GM19239 (cell line): ENCODE results near the gene TMEM150A.
A peak's percentile ranks its signal among the peaks of the same experiment; 100 is the strongest.
"Not testable (repeated sequence)": the region's sequence is repeated elsewhere in the genome, so short reads cannot be mapped to it uniquely, and the experiment has no call there.

Experiments
- DNase-seq: peaks from one replicate; pipeline ENCODE4 v3.0.0; 2011; ENCODE audit warnings: low spot score; ENCODE audit not compliant: insufficient read length
- FAIRE-seq: peaks from 2 replicates; lab custom pipeline; 2011; peaks lifted over from hg19 to GRCh38; lab: Jason Lieb, UNC

TMEM150A gene, protein sequence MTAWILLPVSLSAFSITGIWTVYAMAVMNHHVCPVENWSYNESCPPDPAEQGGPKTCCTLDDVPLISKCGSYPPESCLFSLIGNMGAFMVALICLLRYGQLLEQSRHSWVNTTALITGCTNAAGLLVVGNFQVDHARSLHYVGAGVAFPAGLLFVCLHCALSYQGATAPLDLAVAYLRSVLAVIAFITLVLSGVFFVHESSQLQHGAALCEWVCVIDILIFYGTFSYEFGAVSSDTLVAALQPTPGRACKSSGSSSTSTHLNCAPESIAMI

DNA sequence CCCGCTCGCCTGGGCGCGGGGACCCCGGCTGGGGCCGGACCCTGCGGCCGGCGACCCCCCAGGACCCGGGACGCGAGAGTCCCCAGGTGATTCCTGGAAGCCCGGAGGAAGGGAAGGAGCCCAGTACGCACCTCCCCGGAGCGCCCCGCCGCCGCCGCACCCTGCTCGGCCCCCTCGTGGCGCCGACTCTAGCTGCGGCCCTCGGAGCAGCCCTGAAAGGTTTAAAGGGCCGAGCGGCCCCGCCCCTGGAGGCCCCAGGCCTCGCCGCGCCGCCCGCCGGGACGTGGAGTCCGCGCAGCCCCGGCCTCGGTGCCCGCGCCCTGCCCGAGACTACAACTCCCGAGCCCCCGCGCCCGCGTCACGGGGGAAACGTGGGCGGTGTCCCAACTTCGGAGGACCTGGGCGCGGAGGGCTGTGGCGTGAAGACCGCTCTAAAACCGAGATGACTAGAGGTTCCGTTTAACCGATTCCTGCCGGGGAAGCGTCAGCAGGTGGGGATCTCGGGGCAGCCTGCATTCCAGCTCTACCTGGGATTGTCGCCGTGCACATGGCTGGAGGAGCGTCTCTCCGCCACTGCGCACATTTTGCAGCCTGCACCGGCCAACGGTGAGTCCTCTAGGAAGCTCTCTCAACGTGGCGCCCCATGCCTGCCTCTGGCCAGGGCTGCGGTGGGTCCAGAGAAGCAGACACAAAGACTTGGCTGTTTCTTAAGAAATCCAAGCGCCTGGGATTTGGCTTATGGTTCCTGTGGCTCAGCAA, at the start of gene TMEM150A:
TMEM150A (minus strand) TSS at position 223 of the 759 bp plus-strand sequence. CDS start 750 bp downstream, outside the sequence.
- DNase-seq = peak; percentile 86
- peak; percentile 87 for FAIRE-seq

- FAIRE-seq (no peak), DNase-seq (no peak)
Observed at GRCh38 chr2:85652056-85652455, 49.6 kb upstream of the TMEM150A start.

DNA sequence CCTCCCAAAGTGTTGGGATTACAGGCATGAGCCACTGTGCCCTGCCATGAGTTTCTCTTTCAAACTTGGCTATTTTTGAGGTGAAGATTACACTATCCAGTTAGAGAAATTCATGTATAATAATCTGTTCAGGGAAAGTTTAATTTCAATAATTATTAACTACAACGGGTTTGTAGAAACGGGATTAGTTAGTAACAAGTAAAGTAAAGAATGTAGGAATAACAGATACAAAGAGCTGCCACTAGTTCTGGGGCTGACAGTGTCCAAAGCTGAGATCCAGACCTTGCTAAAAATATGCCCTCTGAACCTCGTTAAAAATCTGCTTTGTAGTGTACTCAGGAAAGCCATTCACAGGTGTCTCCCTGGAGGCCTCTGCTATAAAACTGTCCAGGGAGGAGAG, 48.6 kb upstream of the TMEM150A start:
- no peak for DNase-seq
- no peak for FAIRE-seq

DNA sequence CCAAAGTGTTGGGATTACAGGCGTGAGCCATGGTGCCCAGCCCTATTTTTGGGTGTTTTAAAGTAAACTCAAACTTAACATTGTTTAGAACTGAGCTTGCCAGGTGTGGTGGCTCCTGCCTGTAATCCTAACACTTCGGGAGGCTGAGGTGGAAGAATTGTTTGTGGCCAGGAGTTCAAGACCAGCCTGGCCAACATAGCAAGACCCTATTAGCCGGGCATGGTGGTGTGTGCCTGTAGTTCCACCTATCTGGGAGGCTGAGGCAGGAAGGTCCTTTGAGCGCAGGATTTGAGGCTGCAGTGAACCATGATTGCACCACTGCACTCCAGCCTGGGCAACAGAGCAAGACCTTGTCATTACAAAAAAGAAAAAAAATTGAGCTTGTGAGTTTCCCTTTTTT, 48.0 kb upstream of the TMEM150A start:
- no peak for FAIRE-seq
- DNase-seq = no peak

DNA sequence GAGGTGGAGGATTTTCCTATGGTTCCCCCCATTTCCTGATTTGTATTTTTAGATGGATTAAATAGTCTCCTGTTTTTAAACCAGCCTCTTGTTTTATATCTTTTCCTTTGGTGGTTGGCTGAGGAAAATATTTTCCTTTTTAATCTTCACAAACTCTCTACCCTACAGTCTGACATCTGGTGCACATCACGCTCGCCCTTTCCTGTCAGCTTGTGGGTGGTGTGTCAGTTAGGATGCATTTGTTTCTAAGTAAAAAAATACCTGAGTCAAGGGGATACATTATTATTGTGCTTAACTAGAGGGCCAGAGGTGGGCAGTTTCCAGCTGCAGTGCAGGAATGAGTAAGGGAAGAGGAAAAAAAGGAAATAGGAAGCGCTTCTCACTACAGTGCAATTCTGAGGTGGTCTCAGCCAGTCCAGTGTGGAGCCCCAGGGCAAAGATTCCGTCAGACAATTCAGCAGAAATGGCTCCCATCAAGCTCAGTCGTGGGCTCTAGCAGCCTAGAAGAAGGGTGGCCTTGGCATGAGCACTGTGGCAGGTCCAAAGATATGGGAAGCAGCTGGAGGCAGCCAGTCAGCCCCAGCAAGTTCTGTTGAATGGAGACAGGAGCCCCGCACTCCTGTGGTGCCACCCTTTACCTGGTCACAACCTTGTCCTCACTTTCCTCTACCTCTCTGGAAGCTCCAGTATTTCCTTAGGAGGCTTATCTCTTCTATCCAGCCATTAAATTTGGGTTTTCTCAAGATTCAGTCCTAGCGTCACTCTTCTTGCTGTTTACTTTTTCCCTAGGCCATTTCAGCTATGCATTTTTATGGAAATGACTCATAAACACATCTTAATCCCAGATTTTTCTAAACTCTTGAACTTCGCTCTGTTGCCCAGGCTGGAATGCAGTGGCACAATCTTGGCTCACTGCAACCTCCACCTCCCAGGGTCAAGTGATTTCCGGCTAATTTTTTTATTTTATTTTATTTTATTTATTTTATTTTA, 47.0 kb upstream of the TMEM150A start:
- no peak for FAIRE-seq
- DNase-seq = no peak

GRCh38 chr2:85648619-85649018, 46.1 kb upstream of the TMEM150A start:
- DNase-seq = no peak

GRCh38 chr2:85647823-85648526, 45.5 kb upstream of the TMEM150A start:
- DNase-seq (no peak), FAIRE-seq (no peak)

More at GRCh38 chr2:85648619-85649018, 46.1 kb upstream of the TMEM150A start:
- FAIRE-seq = no peak

DNA sequence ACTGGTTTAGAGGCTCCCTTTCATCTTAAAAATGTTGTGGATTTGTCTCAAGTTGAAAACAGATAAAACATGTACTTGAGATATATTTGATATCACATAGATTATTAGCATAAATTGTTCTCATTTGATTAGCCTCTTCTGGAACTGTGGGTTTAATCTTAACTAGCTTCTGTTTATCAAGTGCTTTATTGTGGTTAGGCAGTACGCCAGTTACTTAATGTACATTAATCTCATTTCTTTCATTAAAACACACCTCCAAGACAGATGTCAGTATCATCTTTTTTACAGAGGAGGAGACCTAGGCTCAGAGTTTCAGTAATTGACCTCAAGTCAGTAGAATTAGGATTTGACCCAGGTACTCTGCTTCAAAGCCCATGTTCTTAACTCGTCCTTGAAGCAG, 43.7 kb upstream of the TMEM150A start:
- DNase-seq (no peak), FAIRE-seq (no peak)

DNA sequence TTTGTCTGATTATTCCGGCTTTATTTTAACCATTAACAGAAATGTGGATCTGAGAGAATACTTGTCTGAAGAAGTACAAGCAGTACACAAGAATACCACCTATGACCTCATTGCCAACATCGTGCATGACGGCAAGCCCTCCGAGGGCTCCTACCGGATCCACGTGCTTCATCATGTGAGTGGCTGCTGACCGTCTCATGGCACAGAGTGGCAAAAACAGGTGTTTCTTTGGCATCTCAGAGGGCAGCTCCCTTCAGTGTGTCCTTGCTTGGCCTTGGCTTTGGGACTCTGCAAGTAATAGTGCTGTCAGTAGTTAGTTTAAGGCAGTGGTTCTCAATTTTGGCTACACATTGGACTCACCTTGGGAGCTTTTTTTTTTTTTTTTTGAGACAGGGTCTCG, 42.4 kb upstream of the TMEM150A start:
- FAIRE-seq (no peak), DNase-seq (no peak)

- no peak for DNase-seq
- FAIRE-seq = peak; percentile 65
Observed at GRCh38 chr2:85642725-85643124, 40.2 kb upstream of the TMEM150A start.

- DNase-seq = no peak
Observed at GRCh38 chr2:85635636-85636035, 33.1 kb upstream of the TMEM150A start.

GRCh38 chr2:85635011-85635410, 32.5 kb upstream of the TMEM150A start:
- DNase-seq (no peak), FAIRE-seq (no peak)

More at GRCh38 chr2:85635636-85636035, 33.1 kb upstream of the TMEM150A start:
- FAIRE-seq = no peak

GRCh38 chr2:85631316-85631715, 28.8 kb upstream of the TMEM150A start:
- FAIRE-seq (no peak), DNase-seq (no peak)

DNA sequence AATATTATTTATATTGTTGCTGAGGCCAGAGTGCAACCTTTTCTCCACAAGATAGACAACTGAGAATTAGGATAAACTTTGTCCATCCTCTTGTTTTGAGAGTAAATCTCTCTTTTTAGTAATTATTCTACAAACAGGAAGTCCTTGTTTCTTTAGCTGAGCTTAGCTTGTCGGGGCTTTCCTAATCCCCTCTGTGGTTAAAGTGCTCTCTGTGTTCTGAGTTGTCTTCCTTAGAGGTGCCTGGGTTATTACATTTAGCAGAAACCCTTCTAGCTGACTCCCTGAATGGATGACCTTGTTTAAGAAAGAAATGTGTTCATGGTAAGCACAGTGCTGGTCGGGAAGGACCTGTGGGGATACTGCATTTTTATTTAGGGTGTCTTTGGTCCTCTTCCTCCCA, 26.2 kb upstream of the TMEM150A start:
- DNase-seq (no peak), FAIRE-seq (no peak)

GRCh38 chr2:85623991-85624390, 21.5 kb upstream of the TMEM150A start:
- FAIRE-seq = no peak
- DNase-seq = no peak

GRCh38 chr2:85621338-85621737, 18.8 kb upstream of the TMEM150A start:
- FAIRE-seq = no peak

DNA sequence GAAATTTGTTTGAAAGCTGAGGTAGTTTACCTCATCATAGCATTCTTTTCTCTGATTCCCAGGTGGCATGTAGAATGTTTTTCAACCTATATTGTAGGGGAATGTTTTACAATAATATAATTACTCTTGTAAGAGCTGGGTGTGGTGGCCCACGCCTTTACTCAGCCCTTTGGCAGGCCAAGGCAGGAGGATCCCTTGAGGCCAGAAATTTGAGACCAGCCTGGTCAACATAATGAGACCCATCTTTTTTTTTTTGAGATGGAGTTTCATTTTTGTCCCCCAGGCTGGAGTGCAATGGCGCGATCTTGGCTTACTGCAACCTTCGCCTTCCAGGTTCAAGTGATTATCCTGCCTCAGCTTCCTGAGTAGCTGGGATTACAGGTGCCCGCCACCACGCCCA, 17.1 kb upstream of the TMEM150A start:
- DNase-seq (no peak), FAIRE-seq (no peak)

More at GRCh38 chr2:85621338-85621737, 18.8 kb upstream of the TMEM150A start:
- no peak for DNase-seq

- not testable (repeated sequence) for DNase-seq, FAIRE-seq
Observed at GRCh38 chr2:85617723-85618122, 15.2 kb upstream of the TMEM150A start.

- no peak for FAIRE-seq
- DNase-seq = no peak
Observed at GRCh38 chr2:85615413-85615728, 12.9 kb upstream of the TMEM150A start.

DNA sequence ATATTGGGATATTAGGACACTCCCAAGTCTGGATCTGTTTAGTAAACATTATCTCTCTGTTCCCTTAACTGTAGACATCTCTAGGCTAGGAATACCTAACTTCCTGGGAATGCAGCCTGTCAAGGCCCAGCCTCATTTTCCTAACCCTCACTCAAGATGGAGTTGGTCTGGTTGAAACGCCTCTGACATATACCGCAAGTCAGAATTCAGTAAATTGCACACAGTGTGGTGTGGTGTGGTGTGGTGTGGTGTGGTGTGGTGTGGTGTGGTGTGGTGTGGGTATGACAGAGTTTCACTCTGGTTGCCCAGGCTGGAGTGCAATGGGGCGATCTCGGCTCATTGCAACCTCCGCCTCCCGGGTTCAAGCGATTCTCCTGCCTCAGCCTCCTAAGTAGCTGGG, 12.3 kb upstream of the TMEM150A start:
- not testable (repeated sequence) for FAIRE-seq, DNase-seq
